ENCODE results near the gene USP34. TPM values are rescaled to one million over a fixed set of nuclear protein-coding genes. Genes with fewer than 3 reads are reported as not detected.

Gene USP34
- total RNA-seq: 106 and 126 TPM in 2 replicates

GRCh38 chr2:61470965-61471904 is at the start of gene USP34:
USP34 (minus strand) TSS chr2:61471087; CDS start chr2:61470692, 395 bp downstream.

GRCh38 chr2:61161888-61162287 is 309.0 kb downstream of the USP34 start, which contains the start of gene C2orf74:
C2orf74 (plus strand) TSS chr2:61162188; CDS start chr2:61162515, 327 bp downstream.

Other genes starting within 250 kb of the USP34 start
- gene XPO1, start 67.3 kb upstream of the USP34 start, total RNA-seq: 290 TPM in 2 replicates